HCT116 (cell line): ENCODE results near the gene NPR1. TPM values are rescaled to one million over a fixed set of nuclear protein-coding genes. Genes with fewer than 3 reads are reported as not detected.
A peak's percentile ranks its signal among the peaks of the same experiment; 100 is the strongest.

ENCODE experiments used
- ATAC-seq: fragments of 200-7000 bp; cut with Tn5 transposase; 2 replicates; pipeline ENCODE4 v1.9.1; 2020; ENCODE audit warnings: mild to moderate bottlenecking, moderate library complexity
- BruUV-seq: library from RNA; stranded (reverse); fragments of 400-500 nt; replicated peaks from 2 replicates; lab custom pipeline; 2021; lab: Mats Ljungman, UMichigan
- CTCF ChIA-PET: fragments of 300-600 bp; sonication (Branson Sonifier 250); formaldehyde crosslinking; loops from one replicate; lab custom pipeline; 2021; ENCODE audit warnings: antibody characterized with exemption; lab: Charles Lee
- POLR2A ChIA-PET: fragments of 300-600, 350-600 bp; sonication (Branson Sonifier 250); formaldehyde crosslinking; loops from one replicate; lab custom pipeline; 2021; ENCODE audit warnings: antibody characterized with exemption; lab: Charles Lee
- RAD21 ChIA-PET, 2 experiments: fragments of 300-600 bp; sonication (Branson Sonifier 250); formaldehyde crosslinking; loops; one replicate each; lab custom pipeline; 2023; ENCODE audit warnings: low total read pairs in 2 of 2; ENCODE audit not compliant: uncharacterized antibody in 2 of 2, unreplicated experiment in 2 of 2, low non-redundant PET in 1 of 2; lab: Charles Lee
- DNase-seq: peaks from one replicate; pipeline ENCODE4 v3.0.0-alpha.2; 2010; ENCODE audit warnings: low read depth, low spot score
- H2AFZ ChIP-seq: fragments of 200-600 bp; shearing (Covaris generic), sonication (generic); 2 replicates; pipeline ENCODE4 v1.6.1; 2017; ENCODE audit warnings: low read depth, mixed run types, mixed read lengths, antibody characterized with exemption, low read length; ENCODE audit not compliant: poor library complexity, severe bottlenecking
- H3K27ac ChIP-seq: 2 replicates; pipeline ENCODE4 v1.5.1; 2012; ENCODE audit warnings: low read depth, low read length
- H3K27me3 ChIP-seq: fragments of 200-600 bp; sonication (generic); 2 replicates; pipeline ENCODE4 v1.6.1; 2016; ENCODE audit warnings: mixed run types, low read length, mixed read lengths; ENCODE audit not compliant: insufficient read depth
- H3K36me3 ChIP-seq, 2 experiments: fragments of 200-500 bp in 1 of 2; fragments of 200-600 bp in 1 of 2; sonication (Bioruptor generic) in 1 of 2; sonication (generic) in 1 of 2; 2 replicates each; pipeline versions ENCODE4 v1.5.1 to v1.6.1; 2014 to 2016; ENCODE audit warnings: low read length in 2 of 2, inconsistent platforms in 1 of 2, mixed read lengths in 1 of 2, mixed run types in 1 of 2; ENCODE audit not compliant: insufficient read depth in 2 of 2, control insufficient read depth in 1 of 2
- H3K4me1 ChIP-seq, 2 experiments: fragments of 200-600 bp in 1 of 2; sonication (generic) in 1 of 2; 2 replicates each; pipeline versions ENCODE4 v1.5.1 to v1.6.1; 2012 to 2017; ENCODE audit warnings: low read length in 2 of 2, inconsistent platforms in 1 of 2, mild to moderate bottlenecking in 1 of 2, mixed read lengths in 1 of 2, mixed run types in 1 of 2, moderate library complexity in 1 of 2; ENCODE audit not compliant: insufficient read depth in 2 of 2, control insufficient read depth in 1 of 2
- H3K4me2 ChIP-seq: fragments of 200-600 bp; sonication (generic); 2 replicates; pipeline ENCODE4 v1.6.1; 2017; ENCODE audit warnings: mixed run types, low read length, mixed read lengths
- H3K4me3 ChIP-seq, 2 experiments: fragments of 200-600 bp in 1 of 2; sonication (generic) in 1 of 2; replicated peaks in 1 of 2; 2 replicates each; pipeline ENCODE4 v1.5.1; 2011 to 2016; ENCODE audit warnings: low read length in 2 of 2, control low read depth in 1 of 2, low read depth in 1 of 2, mild to moderate bottlenecking in 1 of 2, mixed read lengths in 1 of 2, mixed run types in 1 of 2
- H3K79me2 ChIP-seq: fragments of 200-600 bp; sonication (generic); 2 replicates; pipeline ENCODE4 v1.6.1; 2017; ENCODE audit warnings: mild to moderate bottlenecking, mixed run types, low read length, moderate library complexity, mixed read lengths; ENCODE audit not compliant: insufficient read depth
- H3K9ac ChIP-seq: fragments of 200-600 bp; sonication (generic); 2 replicates; pipeline ENCODE4 v1.6.1; 2016; ENCODE audit warnings: low read length, mixed read lengths
- H3K9me2 ChIP-seq: fragments of 200-600 bp; sonication (generic), shearing (Covaris generic); 2 replicates; pipeline ENCODE4 v1.6.1; 2017; ENCODE audit warnings: mixed run types, mild to moderate bottlenecking, moderate library complexity; ENCODE audit not compliant: insufficient read depth
- H3K9me3 ChIP-seq, 2 experiments: fragments of 200-500 bp in 1 of 2; fragments of 200-600 bp in 1 of 2; sonication (Bioruptor generic) in 1 of 2; sonication (generic) in 1 of 2; 2 replicates each; pipeline ENCODE4 v1.6.1; 2014 to 2017; ENCODE audit warnings: low read length in 2 of 2, mixed read lengths in 2 of 2, inconsistent platforms in 1 of 2, low read depth in 1 of 2, mild to moderate bottlenecking in 1 of 2, mixed run types in 1 of 2, moderate library complexity in 1 of 2; ENCODE audit not compliant: control insufficient read depth in 1 of 2, insufficient read depth in 1 of 2
- H4K20me1 ChIP-seq: fragments of 200-600 bp; sonication (generic), shearing (Covaris generic); 2 replicates; pipeline ENCODE4 v1.6.1; 2017; ENCODE audit warnings: mixed run types, mild to moderate bottlenecking, moderate library complexity; ENCODE audit not compliant: insufficient read depth
- CEBPB ChIP-seq: IDR thresholded peaks from 2 replicates; pipeline ENCODE4 v1.6.1; 2012; ENCODE audit warnings: low read depth
- EGR1 ChIP-seq: IDR thresholded peaks from 2 replicates; pipeline ENCODE4 v1.6.1; 2012; ENCODE audit warnings: low read depth
- ELF1 ChIP-seq: IDR thresholded peaks from 2 replicates; pipeline ENCODE4 v1.6.1; 2012; ENCODE audit warnings: low read depth, borderline replicate concordance
- JUND ChIP-seq: IDR thresholded peaks from 2 replicates; pipeline ENCODE4 v1.6.1; 2012
- SIN3A ChIP-seq: IDR thresholded peaks from 2 replicates; pipeline ENCODE4 v1.6.1; 2012; ENCODE audit warnings: low read depth
- SRF ChIP-seq: IDR thresholded peaks from 2 replicates; pipeline ENCODE4 v1.6.1; 2012; ENCODE audit warnings: low read depth
- TCF7L2 ChIP-seq: IDR thresholded peaks from 2 replicates; pipeline ENCODE4 v1.7.0; 2011; ENCODE audit warnings: borderline replicate concordance, inconsistent platforms; ENCODE audit not compliant: insufficient read depth, insufficient read length; ENCODE audit errors: extremely low read depth
- YY1 ChIP-seq: IDR thresholded peaks from 2 replicates; pipeline ENCODE4 v1.6.1; 2011; ENCODE audit warnings: low read length, low read depth, moderate library complexity, mild to moderate bottlenecking; ENCODE audit not compliant: insufficient replicate concordance; ENCODE audit errors: extremely low read depth
- ZFX ChIP-seq: fragments of 450-650 bp; IDR thresholded peaks from 2 replicates; pipeline ENCODE4 v1.6.1; 2017
- ZNF274 ChIP-seq: fragments of 200-500 bp; sonication (Bioruptor generic); IDR thresholded peaks from 2 replicates; pipeline ENCODE4 v1.6.1; 2014; ENCODE audit warnings: mild to moderate bottlenecking, low read depth, low read length, inconsistent platforms
- intact Hi-C: fragments of 100-400 bp; cut with micrococcal nuclease; formaldehyde crosslinking; loops from 2 replicates; pipeline ENCODE4 v1.10.0; 2022
- total RNA-seq: library from RNA; stranded (reverse); gene quantifications from one replicate; pipeline ENCODE4 v1.2.1, GENCODE V29; 2021; ENCODE audit not compliant: unreplicated experiment
- TF ChIP-seq, protein P1 (sequence below): IDR thresholded peaks from 2 replicates; pipeline ENCODE4 v1.6.1; 2012
- TF ChIP-seq, protein P2 (sequence below): IDR thresholded peaks from 2 replicates; pipeline ENCODE4 v1.6.1; 2011; ENCODE audit warnings: mild to moderate bottlenecking, low read length, moderate library complexity; ENCODE audit not compliant: insufficient replicate concordance; ENCODE audit errors: extremely low read depth
- TF ChIP-seq, protein P3 (sequence below): IDR thresholded peaks from 2 replicates; pipeline ENCODE4 v1.6.1; 2012; ENCODE audit warnings: low read depth

NPR1 gene
- total RNA-seq, 1 experiment from 2014 or later, result 0.07 TPM

DNA sequence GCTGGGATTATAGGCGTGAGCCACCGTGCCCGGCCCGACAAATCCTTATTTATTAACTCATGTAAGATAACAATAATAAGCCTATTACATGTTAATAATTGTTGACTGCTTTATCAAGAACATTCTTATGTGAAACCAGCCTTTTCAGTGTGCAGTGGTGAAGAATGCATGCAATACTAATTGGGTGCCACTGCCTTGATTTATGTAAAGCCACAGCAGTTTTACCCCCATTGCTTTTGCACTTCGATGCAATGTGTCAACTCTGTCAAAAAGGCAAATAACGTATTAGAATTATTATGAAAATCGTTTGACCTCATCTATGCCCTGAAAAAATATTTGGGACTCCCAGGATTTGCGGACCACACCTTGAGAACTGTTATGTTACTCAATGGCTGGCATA lies 18.3 kb downstream of the NPR1 start:
- Histone ChIP-seq H3K27ac (no peak overlapping the region), H3K4me2 (peak overlapping the region; percentile 21; the same call in 1 of the 2 replicates), H2AFZ (peak overlapping the region; percentile 65)

More for the DNA sequence above, 18.3 kb downstream of the NPR1 start:
- Histone ChIP-seq H3K4me1 (peaks cover 2 to 22% of the 10 kb centered on the region in 2 experiments; a peak in 2 of 4 replicates), H3K9ac (no peak overlapping the region), H3K4me3 (no peak overlapping the region), H3K79me2 (no peaks in the 10 kb centered on the region), H3K36me3 (no peaks in the 10 kb centered on the region), H3K9me2 (no peaks in the 10 kb centered on the region), H3K9me3 (no peaks in the 10 kb centered on the region), H3K27me3 (no peaks in the 10 kb centered on the region), H4K20me1 (no peaks in the 10 kb centered on the region)
- intact Hi-C loops, result no loop called here
- ChIA-PET RAD21 (no interaction called here), CTCF (interaction anchor here (0.7 kb wide), 1 partner anchor 25 kb away, joined by 3 read pairs; no protein-coding TSS in a partner anchor), POLR2A (no interaction called here)
- DNase-seq, result no peak
- TF ChIP-seq, protein P1, sequence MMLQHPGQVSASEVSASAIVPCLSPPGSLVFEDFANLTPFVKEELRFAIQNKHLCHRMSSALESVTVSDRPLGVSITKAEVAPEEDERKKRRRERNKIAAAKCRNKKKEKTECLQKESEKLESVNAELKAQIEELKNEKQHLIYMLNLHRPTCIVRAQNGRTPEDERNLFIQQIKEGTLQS, result no peak
- TF ChIP-seq JUND, result no peak
- no peak for TF ChIP-seq EGR1
- no peak for TF ChIP-seq ZFX
- no peak for TF ChIP-seq SRF
- no peak for TF ChIP-seq TCF7L2
- TF ChIP-seq ELF1, result no peak
- no peak for TF ChIP-seq CEBPB
- TF ChIP-seq, protein P2, sequence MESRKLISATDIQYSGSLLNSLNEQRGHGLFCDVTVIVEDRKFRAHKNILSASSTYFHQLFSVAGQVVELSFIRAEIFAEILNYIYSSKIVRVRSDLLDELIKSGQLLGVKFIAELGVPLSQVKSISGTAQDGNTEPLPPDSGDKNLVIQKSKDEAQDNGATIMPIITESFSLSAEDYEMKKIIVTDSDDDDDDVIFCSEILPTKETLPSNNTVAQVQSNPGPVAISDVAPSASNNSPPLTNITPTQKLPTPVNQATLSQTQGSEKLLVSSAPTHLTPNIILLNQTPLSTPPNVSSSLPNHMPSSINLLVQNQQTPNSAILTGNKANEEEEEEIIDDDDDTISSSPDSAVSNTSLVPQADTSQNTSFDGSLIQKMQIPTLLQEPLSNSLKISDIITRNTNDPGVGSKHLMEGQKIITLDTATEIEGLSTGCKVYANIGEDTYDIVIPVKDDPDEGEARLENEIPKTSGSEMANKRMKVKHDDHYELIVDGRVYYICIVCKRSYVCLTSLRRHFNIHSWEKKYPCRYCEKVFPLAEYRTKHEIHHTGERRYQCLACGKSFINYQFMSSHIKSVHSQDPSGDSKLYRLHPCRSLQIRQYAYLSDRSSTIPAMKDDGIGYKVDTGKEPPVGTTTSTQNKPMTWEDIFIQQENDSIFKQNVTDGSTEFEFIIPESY, result no peak
- TF ChIP-seq, protein P3, sequence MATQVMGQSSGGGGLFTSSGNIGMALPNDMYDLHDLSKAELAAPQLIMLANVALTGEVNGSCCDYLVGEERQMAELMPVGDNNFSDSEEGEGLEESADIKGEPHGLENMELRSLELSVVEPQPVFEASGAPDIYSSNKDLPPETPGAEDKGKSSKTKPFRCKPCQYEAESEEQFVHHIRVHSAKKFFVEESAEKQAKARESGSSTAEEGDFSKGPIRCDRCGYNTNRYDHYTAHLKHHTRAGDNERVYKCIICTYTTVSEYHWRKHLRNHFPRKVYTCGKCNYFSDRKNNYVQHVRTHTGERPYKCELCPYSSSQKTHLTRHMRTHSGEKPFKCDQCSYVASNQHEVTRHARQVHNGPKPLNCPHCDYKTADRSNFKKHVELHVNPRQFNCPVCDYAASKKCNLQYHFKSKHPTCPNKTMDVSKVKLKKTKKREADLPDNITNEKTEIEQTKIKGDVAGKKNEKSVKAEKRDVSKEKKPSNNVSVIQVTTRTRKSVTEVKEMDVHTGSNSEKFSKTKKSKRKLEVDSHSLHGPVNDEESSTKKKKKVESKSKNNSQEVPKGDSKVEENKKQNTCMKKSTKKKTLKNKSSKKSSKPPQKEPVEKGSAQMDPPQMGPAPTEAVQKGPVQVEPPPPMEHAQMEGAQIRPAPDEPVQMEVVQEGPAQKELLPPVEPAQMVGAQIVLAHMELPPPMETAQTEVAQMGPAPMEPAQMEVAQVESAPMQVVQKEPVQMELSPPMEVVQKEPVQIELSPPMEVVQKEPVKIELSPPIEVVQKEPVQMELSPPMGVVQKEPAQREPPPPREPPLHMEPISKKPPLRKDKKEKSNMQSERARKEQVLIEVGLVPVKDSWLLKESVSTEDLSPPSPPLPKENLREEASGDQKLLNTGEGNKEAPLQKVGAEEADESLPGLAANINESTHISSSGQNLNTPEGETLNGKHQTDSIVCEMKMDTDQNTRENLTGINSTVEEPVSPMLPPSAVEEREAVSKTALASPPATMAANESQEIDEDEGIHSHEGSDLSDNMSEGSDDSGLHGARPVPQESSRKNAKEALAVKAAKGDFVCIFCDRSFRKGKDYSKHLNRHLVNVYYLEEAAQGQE, result no peak
- no peak for TF ChIP-seq SIN3A
- no peak for TF ChIP-seq ZNF274
- no peak for TF ChIP-seq YY1
- ATAC-seq, result no peak
- BruUV-seq, result no TSS peak
